GM12892 (cell line): ENCODE results near the gene AQP7.

Source experiments
- POLR2A ChIP-seq: IDR thresholded peaks from 2 replicates; pipeline ENCODE4 v1.6.1; 2011; ENCODE audit warnings: low read depth, low read length, control low read depth
- POLR2AphosphoS5 ChIP-seq: IDR thresholded peaks from 2 replicates; pipeline ENCODE4 v1.6.1; 2011; ENCODE audit warnings: low read depth, low read length, control low read depth

DNA sequence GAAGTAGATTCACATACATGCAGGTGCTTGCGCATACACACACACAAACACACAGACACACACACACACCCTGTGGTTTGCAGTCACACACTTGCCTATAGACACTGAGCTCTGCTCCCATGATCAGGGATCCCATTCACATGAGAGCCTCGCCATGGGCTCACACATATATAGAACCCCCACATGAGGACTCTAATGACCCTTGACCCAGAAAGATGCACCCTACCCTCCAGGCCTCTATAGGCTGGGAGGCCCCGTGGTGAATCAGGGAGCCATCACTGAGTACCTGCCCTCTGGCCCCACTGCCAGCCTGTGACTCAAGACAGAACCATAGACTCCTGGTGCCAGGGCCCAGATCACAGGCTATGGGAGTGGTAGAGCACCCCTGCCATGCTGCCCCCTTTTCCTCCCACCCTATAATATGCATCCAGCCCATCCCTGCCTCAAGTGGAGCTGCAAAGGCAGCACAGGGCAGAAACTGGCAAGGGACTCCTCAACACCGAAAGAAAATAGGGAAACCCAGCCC lies 48.3 kb upstream of the AQP7 start:
- TF ChIP-seq POLR2A (no peak), POLR2AphosphoS5 (no peak)
